Liver (tissue), 9 donors: Measurements from ENCODE around the gene PTPRN2. TPM values are rescaled to one million over a fixed set of nuclear protein-coding genes. Genes with fewer than 3 reads are reported as not detected.

ENCODE experiments used
- DNase-seq: peaks from one replicate; pipeline ENCODE4 v3.0.0-alpha.2; 2017; ENCODE audit warnings: low spot score
- H3K27ac ChIP-seq, 2 donors: one replicate each; pipeline ENCODE4 v1.7.0; 2013; ENCODE audit warnings: inconsistent platforms in 2 of 2, low read length in 2 of 2, control low read depth in 1 of 2, low read depth in 1 of 2, mild to moderate bottlenecking in 1 of 2
- H3K27me3 ChIP-seq, 4 donors: one replicate each; pipeline versions ENCODE4 v1.6.1 to v1.7.0; 2013; ENCODE audit warnings: low read length in 3 of 4, inconsistent platforms in 1 of 4, mild to moderate bottlenecking in 1 of 4, moderate library complexity in 1 of 4; ENCODE audit not compliant: control insufficient read depth in 4 of 4, insufficient read depth in 4 of 4
- H3K36me3 ChIP-seq, 4 donors: one replicate each; pipeline versions ENCODE4 v1.6.1 to v1.7.0; 2013; ENCODE audit warnings: low read length in 3 of 4, mild to moderate bottlenecking in 3 of 4, low read depth in 1 of 4, moderate library complexity in 1 of 4; ENCODE audit not compliant: control insufficient read depth in 4 of 4, insufficient read depth in 3 of 4
- H3K4me1 ChIP-seq, 4 donors: one replicate each; pipeline versions ENCODE4 v1.6.1 to v1.7.0; 2013; ENCODE audit warnings: low read length in 3 of 4, mild to moderate bottlenecking in 3 of 4, moderate library complexity in 1 of 4; ENCODE audit not compliant: control insufficient read depth in 4 of 4, insufficient read depth in 4 of 4
- H3K4me3 ChIP-seq, 3 donors: one replicate each; pipeline versions ENCODE4 v1.6.1 to v1.7.0; 2013; ENCODE audit warnings: low read length in 3 of 3, control low read depth in 1 of 3, low read depth in 1 of 3, mild to moderate bottlenecking in 1 of 3
- H3K9ac ChIP-seq, 2 donors: one replicate each; pipeline ENCODE4 v1.7.0; 2013; ENCODE audit warnings: low read length in 2 of 2, mild to moderate bottlenecking in 2 of 2, moderate library complexity in 2 of 2, control low read depth in 1 of 2, low read depth in 1 of 2
- H3K9me3 ChIP-seq, 4 donors: one replicate each; pipeline versions ENCODE4 v1.6.1 to v1.7.0; 2013; ENCODE audit warnings: low read length in 3 of 4; ENCODE audit not compliant: control insufficient read depth in 4 of 4
- EGR1 ChIP-seq, 2 donors: IDR thresholded peaks; 2 replicates each; pipeline ENCODE4 v1.6.1; 2016 to 2018; ENCODE audit warnings: antibody characterized with exemption in 2 of 2, low read depth in 2 of 2
- FOXA1 ChIP-seq: IDR thresholded peaks from 2 replicates; pipeline ENCODE4 v1.6.1; 2016; ENCODE audit warnings: antibody characterized with exemption
- FOXA2 ChIP-seq: IDR thresholded peaks from 2 replicates; pipeline ENCODE4 v1.6.1; 2016; ENCODE audit warnings: antibody characterized with exemption
- GABPA ChIP-seq, 2 donors: IDR thresholded peaks in 1 of 2; conservative IDR thresholded peaks in 1 of 2; 2 replicates each; pipeline ENCODE4 v1.6.1; 2016; ENCODE audit warnings: antibody characterized with exemption in 2 of 2, mild to moderate bottlenecking in 1 of 2, moderate library complexity in 1 of 2
- HNF4A ChIP-seq, 2 donors: conservative IDR thresholded peaks; 2 replicates each; pipeline ENCODE4 v1.6.1; 2016; ENCODE audit warnings: antibody characterized with exemption in 2 of 2, mild to moderate bottlenecking in 2 of 2
- HNF4G ChIP-seq: IDR thresholded peaks from 2 replicates; pipeline ENCODE4 v1.6.1; 2016; ENCODE audit warnings: antibody characterized with exemption
- JUND ChIP-seq, 2 donors: IDR thresholded peaks; 2 replicates each; pipeline ENCODE4 v1.6.1; 2016; ENCODE audit warnings: antibody characterized with exemption in 2 of 2
- NR2F2 ChIP-seq: IDR thresholded peaks from 2 replicates; pipeline ENCODE4 v1.6.1; 2016; ENCODE audit warnings: antibody characterized with exemption
- RAD21 ChIP-seq, 2 donors: IDR thresholded peaks; 2 replicates each; pipeline ENCODE4 v1.6.1; 2016; ENCODE audit warnings: antibody characterized with exemption in 2 of 2, mild to moderate bottlenecking in 2 of 2
- RXRA ChIP-seq, 2 donors: IDR thresholded peaks; 2 replicates each; pipeline ENCODE4 v1.6.1; 2017 to 2018; ENCODE audit warnings: antibody characterized with exemption in 2 of 2, mild to moderate bottlenecking in 1 of 2
- SP1 ChIP-seq: IDR thresholded peaks from 2 replicates; pipeline ENCODE4 v1.6.1; 2018; ENCODE audit warnings: antibody characterized with exemption, mild to moderate bottlenecking
- YY1 ChIP-seq: IDR thresholded peaks from 2 replicates; pipeline ENCODE4 v1.6.1; 2016; ENCODE audit warnings: antibody characterized with exemption, mild to moderate bottlenecking
- WGBS: extraction: QIAGEN DNeasy Blood & Tissue Kit; methylation state at CpG from one replicate; pipeline ENCODE4 v1.1.7; 2013; 5-methylcytosine and 5-hydroxymethylcytosine counted together
- polyA plus RNA-seq, 2 donors: library from polyadenylated mRNA; stranded (reverse) in 1 of 2; unstranded in 1 of 2; fragments of 200-250 nt in 1 of 2; fragments of >200 nt in 1 of 2; fragmentation: Nextera tagmentation in 1 of 2; extraction: Ambion mirVana in 1 of 2; gene quantifications; one replicate each; pipeline versions ENCODE4 v1.2.1 to v1.2.3, GENCODE V29; 2013 to 2015
- total RNA-seq, 2 donors: library from RNA; depleted of rRNA; stranded (reverse); fragments of >200 nt; gene quantifications; one replicate each; pipeline ENCODE4 v1.2.3, GENCODE V29; 2014
- TF ChIP-seq, protein P1 (sequence below): IDR thresholded peaks from 2 replicates; pipeline ENCODE4 v1.6.1; 2016; ENCODE audit warnings: antibody characterized with exemption
- TF ChIP-seq, protein P2 (sequence below): IDR thresholded peaks from 2 replicates; pipeline ENCODE4 v1.6.1; 2016; ENCODE audit warnings: antibody characterized with exemption
- TF ChIP-seq, protein P3 (sequence below): IDR thresholded peaks from 2 replicates; pipeline ENCODE4 v1.6.1; 2016; ENCODE audit warnings: antibody characterized with exemption
- TF ChIP-seq, protein P4 (sequence below): fragments of 150-350 bp; IDR thresholded peaks from 2 replicates; pipeline ENCODE4 v1.5.1; 2017; ENCODE audit warnings: improper control_type of control experiment, low read depth, low read length; ENCODE audit not compliant: missing input control
- TF ChIP-seq, protein P5 (sequence below): IDR thresholded peaks from 2 replicates; pipeline ENCODE4 v1.6.1; 2016; ENCODE audit warnings: antibody characterized with exemption, mild to moderate bottlenecking
- donor health status: healthy.
- donor health status: healthy.
- donor health status: healthy.
- donor health status: healthy.
- donor health status: healthy.

Gene PTPRN2
- total and polyA plus RNA-seq, 4 donors = 0.75 to 1.9 (median 1.1) TPM

DNA sequence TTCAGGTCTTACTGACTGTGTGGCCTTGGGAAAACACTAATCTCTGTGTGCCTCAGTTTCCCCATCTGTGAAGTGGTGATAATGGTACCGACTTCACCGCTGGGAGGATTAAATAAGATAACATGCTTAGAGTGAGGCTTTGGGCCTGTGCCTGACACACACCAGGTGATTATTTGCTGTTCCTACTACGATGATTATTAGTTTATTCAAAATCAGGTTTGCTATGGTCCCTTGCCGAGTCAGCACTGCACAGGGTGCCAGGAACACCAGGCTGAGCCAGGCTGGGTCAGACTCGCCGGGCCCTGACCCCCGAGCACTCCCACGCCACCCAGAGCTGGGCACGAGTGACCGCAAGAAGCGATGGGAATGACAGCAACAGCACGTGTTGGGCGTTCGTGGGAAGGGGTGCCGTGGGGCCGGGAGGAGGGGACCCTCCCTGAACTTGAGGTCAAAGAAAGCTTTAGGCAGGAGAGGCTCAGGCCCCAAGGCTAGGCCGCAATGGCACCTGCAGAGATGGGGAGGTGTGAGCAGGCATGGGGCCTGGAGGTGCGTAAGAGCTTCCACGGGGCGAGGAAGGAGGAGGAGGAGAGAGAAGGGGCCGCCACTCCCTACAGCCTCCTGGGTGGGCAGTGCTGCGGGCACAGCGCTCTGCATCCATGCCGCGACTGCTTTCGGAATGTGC lies 925.4 kb downstream of the PTPRN2 start:
- no peaks in the 10 kb centered on the region for H3K36me3 ChIP-seq
- H3K9me3 ChIP-seq = no peaks in the 10 kb centered on the region
- TF ChIP-seq NR2F2 = no peak
- TF ChIP-seq, protein P1, sequence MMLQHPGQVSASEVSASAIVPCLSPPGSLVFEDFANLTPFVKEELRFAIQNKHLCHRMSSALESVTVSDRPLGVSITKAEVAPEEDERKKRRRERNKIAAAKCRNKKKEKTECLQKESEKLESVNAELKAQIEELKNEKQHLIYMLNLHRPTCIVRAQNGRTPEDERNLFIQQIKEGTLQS = no peak
- TF ChIP-seq RXRA (IDR thresholded peaks at IDR 0.05) = no peak
- TF ChIP-seq HNF4A (conservative IDR thresholded peaks at IDR 0.05) = no peak
- no peak for TF ChIP-seq FOXA1
- no peak for TF ChIP-seq GABPA (IDR thresholded peaks at IDR 0.05 in 1 of 2, conservative IDR thresholded peaks at IDR 0.05 in 1 of 2)
- no peak for TF ChIP-seq JUND (IDR thresholded peaks at IDR 0.05)
- TF ChIP-seq EGR1 (IDR thresholded peaks at IDR 0.05; ENCODE audit: low read depth in 2 of 2) = no peak
- TF ChIP-seq HNF4G = no peak
- TF ChIP-seq, protein P2, sequence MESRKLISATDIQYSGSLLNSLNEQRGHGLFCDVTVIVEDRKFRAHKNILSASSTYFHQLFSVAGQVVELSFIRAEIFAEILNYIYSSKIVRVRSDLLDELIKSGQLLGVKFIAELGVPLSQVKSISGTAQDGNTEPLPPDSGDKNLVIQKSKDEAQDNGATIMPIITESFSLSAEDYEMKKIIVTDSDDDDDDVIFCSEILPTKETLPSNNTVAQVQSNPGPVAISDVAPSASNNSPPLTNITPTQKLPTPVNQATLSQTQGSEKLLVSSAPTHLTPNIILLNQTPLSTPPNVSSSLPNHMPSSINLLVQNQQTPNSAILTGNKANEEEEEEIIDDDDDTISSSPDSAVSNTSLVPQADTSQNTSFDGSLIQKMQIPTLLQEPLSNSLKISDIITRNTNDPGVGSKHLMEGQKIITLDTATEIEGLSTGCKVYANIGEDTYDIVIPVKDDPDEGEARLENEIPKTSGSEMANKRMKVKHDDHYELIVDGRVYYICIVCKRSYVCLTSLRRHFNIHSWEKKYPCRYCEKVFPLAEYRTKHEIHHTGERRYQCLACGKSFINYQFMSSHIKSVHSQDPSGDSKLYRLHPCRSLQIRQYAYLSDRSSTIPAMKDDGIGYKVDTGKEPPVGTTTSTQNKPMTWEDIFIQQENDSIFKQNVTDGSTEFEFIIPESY = no peak
- TF ChIP-seq, protein P3, sequence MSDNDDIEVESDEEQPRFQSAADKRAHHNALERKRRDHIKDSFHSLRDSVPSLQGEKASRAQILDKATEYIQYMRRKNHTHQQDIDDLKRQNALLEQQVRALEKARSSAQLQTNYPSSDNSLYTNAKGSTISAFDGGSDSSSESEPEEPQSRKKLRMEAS = no peak
- TF ChIP-seq, protein P4, sequence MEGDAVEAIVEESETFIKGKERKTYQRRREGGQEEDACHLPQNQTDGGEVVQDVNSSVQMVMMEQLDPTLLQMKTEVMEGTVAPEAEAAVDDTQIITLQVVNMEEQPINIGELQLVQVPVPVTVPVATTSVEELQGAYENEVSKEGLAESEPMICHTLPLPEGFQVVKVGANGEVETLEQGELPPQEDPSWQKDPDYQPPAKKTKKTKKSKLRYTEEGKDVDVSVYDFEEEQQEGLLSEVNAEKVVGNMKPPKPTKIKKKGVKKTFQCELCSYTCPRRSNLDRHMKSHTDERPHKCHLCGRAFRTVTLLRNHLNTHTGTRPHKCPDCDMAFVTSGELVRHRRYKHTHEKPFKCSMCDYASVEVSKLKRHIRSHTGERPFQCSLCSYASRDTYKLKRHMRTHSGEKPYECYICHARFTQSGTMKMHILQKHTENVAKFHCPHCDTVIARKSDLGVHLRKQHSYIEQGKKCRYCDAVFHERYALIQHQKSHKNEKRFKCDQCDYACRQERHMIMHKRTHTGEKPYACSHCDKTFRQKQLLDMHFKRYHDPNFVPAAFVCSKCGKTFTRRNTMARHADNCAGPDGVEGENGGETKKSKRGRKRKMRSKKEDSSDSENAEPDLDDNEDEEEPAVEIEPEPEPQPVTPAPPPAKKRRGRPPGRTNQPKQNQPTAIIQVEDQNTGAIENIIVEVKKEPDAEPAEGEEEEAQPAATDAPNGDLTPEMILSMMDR = no peak
- no peak for TF ChIP-seq YY1
- no peak for TF ChIP-seq SP1
- no peak for TF ChIP-seq RAD21 (IDR thresholded peaks at IDR 0.05)
- TF ChIP-seq, protein P5, sequence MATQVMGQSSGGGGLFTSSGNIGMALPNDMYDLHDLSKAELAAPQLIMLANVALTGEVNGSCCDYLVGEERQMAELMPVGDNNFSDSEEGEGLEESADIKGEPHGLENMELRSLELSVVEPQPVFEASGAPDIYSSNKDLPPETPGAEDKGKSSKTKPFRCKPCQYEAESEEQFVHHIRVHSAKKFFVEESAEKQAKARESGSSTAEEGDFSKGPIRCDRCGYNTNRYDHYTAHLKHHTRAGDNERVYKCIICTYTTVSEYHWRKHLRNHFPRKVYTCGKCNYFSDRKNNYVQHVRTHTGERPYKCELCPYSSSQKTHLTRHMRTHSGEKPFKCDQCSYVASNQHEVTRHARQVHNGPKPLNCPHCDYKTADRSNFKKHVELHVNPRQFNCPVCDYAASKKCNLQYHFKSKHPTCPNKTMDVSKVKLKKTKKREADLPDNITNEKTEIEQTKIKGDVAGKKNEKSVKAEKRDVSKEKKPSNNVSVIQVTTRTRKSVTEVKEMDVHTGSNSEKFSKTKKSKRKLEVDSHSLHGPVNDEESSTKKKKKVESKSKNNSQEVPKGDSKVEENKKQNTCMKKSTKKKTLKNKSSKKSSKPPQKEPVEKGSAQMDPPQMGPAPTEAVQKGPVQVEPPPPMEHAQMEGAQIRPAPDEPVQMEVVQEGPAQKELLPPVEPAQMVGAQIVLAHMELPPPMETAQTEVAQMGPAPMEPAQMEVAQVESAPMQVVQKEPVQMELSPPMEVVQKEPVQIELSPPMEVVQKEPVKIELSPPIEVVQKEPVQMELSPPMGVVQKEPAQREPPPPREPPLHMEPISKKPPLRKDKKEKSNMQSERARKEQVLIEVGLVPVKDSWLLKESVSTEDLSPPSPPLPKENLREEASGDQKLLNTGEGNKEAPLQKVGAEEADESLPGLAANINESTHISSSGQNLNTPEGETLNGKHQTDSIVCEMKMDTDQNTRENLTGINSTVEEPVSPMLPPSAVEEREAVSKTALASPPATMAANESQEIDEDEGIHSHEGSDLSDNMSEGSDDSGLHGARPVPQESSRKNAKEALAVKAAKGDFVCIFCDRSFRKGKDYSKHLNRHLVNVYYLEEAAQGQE = no peak
- no peak for TF ChIP-seq FOXA2
- H3K9ac ChIP-seq = no peak overlapping the region
- DNase-seq = no peak
- no peak overlapping the region for H3K27ac ChIP-seq
- no peaks in the 10 kb centered on the region for H3K4me1 ChIP-seq
- WGBS = 91% methylated on average over 26 of the region's 26 CpGs
- H3K4me3 ChIP-seq = no peak overlapping the region
- H3K27me3 ChIP-seq = no peaks in the 10 kb centered on the region
